ENCODE data around the gene MYO18B.

Gene MYO18B

DNA sequence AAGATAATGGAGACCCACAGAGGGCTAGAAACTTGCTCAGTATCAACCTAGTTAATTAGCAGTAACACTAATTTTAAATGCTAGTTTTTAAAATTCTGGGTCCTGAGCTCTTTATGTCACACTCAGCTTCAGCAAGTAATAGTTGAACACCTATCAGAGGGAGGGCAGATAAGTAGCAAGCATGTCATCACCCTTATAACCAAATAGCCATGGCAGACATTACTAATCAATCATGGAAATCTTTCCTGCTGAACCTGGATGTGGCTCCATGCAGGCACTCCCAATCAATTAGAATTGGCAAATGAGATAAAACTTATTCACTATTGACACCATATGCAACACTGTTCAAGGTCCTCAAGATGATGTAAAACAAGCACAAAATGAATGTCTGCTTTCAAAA, 315.7 kb downstream of the MYO18B start:
- TF ChIP-seq, protein P1, sequence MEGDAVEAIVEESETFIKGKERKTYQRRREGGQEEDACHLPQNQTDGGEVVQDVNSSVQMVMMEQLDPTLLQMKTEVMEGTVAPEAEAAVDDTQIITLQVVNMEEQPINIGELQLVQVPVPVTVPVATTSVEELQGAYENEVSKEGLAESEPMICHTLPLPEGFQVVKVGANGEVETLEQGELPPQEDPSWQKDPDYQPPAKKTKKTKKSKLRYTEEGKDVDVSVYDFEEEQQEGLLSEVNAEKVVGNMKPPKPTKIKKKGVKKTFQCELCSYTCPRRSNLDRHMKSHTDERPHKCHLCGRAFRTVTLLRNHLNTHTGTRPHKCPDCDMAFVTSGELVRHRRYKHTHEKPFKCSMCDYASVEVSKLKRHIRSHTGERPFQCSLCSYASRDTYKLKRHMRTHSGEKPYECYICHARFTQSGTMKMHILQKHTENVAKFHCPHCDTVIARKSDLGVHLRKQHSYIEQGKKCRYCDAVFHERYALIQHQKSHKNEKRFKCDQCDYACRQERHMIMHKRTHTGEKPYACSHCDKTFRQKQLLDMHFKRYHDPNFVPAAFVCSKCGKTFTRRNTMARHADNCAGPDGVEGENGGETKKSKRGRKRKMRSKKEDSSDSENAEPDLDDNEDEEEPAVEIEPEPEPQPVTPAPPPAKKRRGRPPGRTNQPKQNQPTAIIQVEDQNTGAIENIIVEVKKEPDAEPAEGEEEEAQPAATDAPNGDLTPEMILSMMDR (IDR thresholded peaks at IDR 0.05; ENCODE audit: low read depth, low read length, missing control alignments): no peak
- no peak for DNase-seq (ENCODE audit: low read depth)
- H3K4me3 ChIP-seq (ENCODE audit: low read depth, low read length): no peak overlapping the region
- in situ Hi-C loops (cut with HindIII; ENCODE audit: low sequenced_read_pairs): no loop called here

DNA sequence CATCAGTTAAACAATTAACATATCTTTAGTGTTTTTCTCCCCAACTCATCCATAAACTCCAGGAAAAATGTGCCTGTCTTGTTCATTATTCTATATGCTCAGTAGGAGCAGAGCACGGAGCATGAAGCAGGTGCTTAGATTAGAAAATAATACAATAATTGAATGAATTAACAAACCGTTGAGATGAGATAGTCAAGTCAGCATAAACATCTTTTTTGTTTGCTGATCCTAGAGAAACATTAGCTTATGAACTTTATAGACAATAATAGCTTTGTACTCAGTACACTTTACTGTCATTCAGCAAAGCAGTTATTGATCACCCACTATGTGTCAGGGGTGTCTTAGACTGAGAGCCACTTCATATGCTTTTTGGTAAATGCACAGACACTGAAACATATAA, 322.1 kb downstream of the MYO18B start:
- no peak overlapping the region for H3K4me3 ChIP-seq (ENCODE audit: low read depth, low read length)
- in situ Hi-C loops (cut with HindIII; ENCODE audit: low sequenced_read_pairs): no loop called here
- TF ChIP-seq, protein P1 (IDR thresholded peaks at IDR 0.05; ENCODE audit: low read depth, low read length, missing control alignments): no peak
- no peak for DNase-seq (ENCODE audit: low read depth)

DNA sequence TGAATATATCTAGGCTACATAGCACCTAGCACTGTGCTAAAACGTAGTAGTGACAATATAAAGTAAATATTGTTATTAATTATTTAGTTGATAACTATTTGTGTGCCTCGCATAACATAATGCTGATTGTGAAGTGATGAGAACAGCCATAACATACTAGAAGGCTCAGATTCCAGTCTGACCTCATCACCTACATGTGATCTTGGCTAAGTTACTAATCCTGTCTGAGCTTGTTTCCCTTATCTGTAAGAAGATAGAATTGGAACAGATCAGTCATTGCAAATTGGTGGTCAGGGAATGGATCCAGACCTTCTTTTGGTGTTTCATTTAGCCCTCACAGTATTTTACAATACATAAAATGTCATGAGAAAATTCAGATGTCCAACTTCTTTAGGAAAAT, 323.9 kb downstream of the MYO18B start:
- TF ChIP-seq, protein P1 (IDR thresholded peaks at IDR 0.05; ENCODE audit: low read depth, low read length, missing control alignments): no peak
- in situ Hi-C loops (cut with HindIII; ENCODE audit: low sequenced_read_pairs): no loop called here
- H3K4me3 ChIP-seq (ENCODE audit: low read depth, low read length): no peak overlapping the region
- DNase-seq (ENCODE audit: low read depth): no peak

DNA sequence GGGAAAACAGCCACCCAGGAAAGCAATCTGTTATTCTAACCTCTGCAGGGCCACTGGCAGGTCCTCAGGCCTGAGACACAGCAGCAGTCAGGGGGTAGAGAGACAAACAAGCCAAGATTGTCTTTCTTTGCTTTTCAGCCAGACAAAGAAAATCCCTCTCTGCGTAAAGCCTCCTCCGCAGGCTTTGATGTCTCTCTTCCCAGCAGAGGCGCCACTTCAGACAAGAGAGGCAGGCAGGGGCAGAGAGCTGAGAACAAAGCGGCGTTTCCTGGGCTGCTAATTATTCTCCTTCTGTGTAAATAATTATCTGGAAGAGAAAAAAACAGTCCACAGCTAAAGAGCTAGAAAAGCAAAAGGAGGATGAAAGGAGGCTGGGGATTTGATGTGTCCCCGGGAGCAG, 324.5 kb downstream of the MYO18B start:
- in situ Hi-C loops (cut with HindIII; ENCODE audit: low sequenced_read_pairs): no loop called here
- H3K4me3 ChIP-seq (ENCODE audit: low read depth, low read length): no peak overlapping the region
- TF ChIP-seq, protein P1 (IDR thresholded peaks at IDR 0.05; ENCODE audit: low read depth, low read length, missing control alignments): no peak
- no peak for DNase-seq (ENCODE audit: low read depth)

DNA sequence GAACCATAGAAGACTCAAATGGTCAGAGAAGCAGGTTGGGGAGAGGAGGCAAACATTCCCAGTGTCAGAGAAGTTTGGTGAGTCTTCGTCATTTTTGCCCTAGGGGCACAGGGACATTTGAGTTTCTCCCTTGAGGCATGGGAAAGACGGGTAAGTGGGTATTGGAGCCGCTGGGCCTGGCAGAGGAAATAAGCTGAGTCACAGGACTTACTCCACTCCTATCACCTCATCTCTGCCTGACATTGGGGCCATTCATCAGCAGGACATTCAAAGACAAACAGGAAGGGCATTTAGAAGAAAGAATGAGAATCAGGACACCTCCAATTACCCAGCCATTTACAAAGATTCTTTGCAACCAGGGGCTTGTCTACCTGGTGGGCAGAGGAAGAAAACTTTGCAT, 326.6 kb downstream of the MYO18B start:
- in situ Hi-C loops (cut with HindIII; ENCODE audit: low sequenced_read_pairs): no loop called here
- DNase-seq (ENCODE audit: low read depth): no peak
- no peak overlapping the region for H3K4me3 ChIP-seq (ENCODE audit: low read depth, low read length)
- TF ChIP-seq, protein P1 (IDR thresholded peaks at IDR 0.05; ENCODE audit: low read depth, low read length, missing control alignments): no peak

DNA sequence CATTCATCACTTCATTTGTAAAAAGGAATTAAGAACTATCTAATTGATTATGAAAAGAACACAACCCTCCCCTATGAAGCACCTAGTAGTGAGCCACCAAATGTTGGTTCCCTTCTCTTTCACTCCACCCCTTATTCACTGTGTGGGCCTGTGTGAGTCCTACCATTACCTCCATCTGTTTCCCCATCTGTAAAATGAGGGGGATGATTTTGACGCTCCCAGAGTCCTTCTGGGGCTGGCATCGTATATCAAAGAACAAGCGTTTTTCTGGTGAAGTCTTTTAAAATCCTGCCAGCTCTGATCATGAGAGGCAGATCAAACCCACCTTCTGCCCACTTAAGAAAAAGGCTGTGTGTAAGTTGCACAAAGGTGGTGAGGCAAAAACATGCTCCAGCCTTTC, 330.6 kb downstream of the MYO18B start:
- TF ChIP-seq, protein P1 (IDR thresholded peaks at IDR 0.05; ENCODE audit: low read depth, low read length, missing control alignments): no peak
- in situ Hi-C loops (cut with HindIII; ENCODE audit: low sequenced_read_pairs): no loop called here
- DNase-seq (ENCODE audit: low read depth): no peak
- H3K4me3 ChIP-seq (ENCODE audit: low read depth, low read length): no peak overlapping the region

DNA sequence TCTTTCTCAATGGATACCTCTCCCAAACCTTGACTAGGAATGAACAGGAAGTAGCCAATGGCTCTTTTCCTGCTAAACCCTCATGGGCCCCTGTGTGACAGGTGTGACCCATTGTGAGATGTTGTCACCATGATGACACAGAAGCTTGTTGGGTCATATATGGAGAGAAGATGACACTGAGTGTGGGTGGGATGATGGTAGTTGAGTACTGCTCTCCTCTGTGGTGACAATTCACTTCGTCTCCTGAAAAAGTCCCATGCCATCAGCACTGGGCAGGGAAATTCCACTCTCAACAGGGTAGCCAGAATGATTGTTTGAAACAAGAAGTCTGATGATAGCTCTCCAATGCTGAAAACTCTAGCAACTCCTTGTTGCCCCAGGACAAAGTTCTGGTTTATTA, 333.3 kb downstream of the MYO18B start:
- H3K4me3 ChIP-seq (ENCODE audit: low read depth, low read length): no peak overlapping the region
- no peak for DNase-seq (ENCODE audit: low read depth)
- TF ChIP-seq, protein P1 (IDR thresholded peaks at IDR 0.05; ENCODE audit: low read depth, low read length, missing control alignments): no peak
- in situ Hi-C loops (cut with HindIII; ENCODE audit: low sequenced_read_pairs): no loop called here

Data from astrocyte of the cerebellum (primary cell).